ENCODE data around the gene NRAP.

DNA sequence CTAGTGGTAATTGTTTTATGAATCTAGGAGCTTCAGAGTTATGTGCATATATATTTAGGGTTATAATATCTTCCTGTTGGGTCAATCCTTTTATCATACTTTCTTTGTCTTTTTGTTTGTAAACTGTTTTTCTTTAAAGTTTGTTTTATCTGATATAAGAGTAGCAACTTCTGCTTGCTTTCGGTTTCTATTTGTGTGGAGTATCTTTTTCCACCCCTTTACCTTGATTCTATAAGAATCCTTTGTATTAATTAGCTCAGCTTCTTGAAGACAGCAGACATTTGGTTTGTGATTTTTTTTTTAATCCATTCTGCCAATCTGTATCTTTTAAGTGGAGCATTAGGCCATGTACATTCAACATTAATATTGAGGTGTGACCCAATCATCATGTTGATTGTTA lies 25.2 kb upstream of the NRAP start:
- TF ChIP-seq, protein P1, sequence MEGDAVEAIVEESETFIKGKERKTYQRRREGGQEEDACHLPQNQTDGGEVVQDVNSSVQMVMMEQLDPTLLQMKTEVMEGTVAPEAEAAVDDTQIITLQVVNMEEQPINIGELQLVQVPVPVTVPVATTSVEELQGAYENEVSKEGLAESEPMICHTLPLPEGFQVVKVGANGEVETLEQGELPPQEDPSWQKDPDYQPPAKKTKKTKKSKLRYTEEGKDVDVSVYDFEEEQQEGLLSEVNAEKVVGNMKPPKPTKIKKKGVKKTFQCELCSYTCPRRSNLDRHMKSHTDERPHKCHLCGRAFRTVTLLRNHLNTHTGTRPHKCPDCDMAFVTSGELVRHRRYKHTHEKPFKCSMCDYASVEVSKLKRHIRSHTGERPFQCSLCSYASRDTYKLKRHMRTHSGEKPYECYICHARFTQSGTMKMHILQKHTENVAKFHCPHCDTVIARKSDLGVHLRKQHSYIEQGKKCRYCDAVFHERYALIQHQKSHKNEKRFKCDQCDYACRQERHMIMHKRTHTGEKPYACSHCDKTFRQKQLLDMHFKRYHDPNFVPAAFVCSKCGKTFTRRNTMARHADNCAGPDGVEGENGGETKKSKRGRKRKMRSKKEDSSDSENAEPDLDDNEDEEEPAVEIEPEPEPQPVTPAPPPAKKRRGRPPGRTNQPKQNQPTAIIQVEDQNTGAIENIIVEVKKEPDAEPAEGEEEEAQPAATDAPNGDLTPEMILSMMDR (IDR thresholded peaks at IDR 0.05), result no peak
- TF ChIP-seq POLR2A (IDR thresholded peaks at IDR 0.05), result no peak
